ENCODE data around the gene LRRC31.
A peak's percentile ranks its signal among the peaks of the same experiment; 100 is the strongest.

Gene LRRC31

GRCh38 chr3:169861871-169862270, 7.9 kb downstream of the LRRC31 start:
- no peak for DNase-seq

DNA sequence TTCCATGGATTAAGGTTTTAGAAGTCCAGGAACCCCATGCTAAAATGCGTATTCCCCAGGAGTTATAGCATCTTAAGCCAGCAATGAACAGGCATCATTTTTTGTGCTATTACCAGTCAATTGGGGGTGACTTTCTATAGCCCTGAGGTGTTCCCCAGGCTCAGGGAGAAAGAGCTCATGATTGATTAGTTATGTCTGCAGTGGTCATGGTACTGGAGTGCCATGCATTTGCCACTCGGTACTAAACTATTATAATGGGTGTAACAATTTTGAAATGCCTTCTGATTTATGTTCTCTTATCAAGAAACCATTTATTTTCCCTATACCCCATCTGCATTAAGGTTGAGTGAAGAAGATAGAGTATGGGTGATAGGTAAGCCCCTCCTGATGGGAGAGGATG, 11.9 kb downstream of the LRRC31 start:
- DNase-seq = no peak

- DNase-seq = no peak
These were observed 14.2 kb downstream of the LRRC31 start for GRCh38 chr3:169855514-169855913.

- DNase-seq = no peak
These were observed 19.1 kb downstream of the LRRC31 start for GRCh38 chr3:169850618-169851017.

DNA sequence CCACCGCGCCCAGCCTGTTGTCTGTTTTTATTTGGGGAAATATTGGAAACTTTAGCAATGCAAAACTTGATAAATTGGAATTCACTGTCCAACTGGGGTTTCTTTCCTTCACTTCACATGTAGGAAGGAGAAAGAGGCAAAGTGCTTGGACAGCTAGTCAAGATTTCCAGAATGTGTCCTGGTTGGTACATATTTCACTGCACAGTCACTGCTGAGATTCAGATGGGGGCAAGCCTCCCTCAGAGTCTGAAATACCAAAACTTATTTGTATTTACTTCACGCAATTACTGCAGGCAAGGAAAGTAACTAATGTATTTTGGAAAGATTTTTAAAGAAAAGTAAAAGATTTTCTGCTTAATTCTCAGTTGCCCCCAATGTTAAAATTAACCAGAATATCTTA, 21.0 kb downstream of the LRRC31 start:
- DNase-seq = no peak

- DNase-seq = no peak
These were observed 21.8 kb downstream of the LRRC31 start for GRCh38 chr3:169847896-169848295.

DNA sequence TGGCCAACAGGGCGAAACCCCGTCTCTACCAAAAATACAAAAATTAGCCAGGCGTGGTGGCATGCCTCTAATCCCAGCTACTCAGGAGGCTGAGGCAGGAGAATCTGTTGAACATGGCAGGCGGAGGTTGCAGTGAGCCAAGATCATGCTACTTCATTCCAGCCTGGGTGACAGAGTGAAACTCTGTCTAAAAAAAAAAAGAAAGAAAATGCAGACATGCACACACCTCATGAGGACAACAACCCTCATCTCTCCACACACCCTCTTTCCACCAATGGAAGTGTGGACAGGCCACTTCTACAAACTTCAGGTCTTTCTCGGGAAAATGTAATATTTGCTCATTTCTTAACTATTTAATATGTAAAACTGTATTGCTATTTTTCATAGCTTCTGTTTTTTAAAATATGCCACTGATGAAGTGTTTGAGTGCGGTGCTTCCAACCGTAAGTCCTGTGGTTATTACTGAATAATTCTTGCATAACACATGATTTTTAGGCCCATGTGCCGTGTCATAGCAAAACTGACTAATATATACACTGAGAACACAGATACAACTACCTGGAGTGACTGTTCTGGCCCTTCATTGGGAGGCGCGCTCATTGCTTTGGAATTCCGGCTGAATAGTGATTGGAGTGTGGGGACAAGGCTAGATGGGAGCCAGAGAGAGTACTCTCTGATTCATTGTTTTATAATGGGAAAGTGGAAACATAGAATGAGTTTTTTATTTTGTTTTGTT, 23.1 kb downstream of the LRRC31 start:
- no peak for DNase-seq

DNA sequence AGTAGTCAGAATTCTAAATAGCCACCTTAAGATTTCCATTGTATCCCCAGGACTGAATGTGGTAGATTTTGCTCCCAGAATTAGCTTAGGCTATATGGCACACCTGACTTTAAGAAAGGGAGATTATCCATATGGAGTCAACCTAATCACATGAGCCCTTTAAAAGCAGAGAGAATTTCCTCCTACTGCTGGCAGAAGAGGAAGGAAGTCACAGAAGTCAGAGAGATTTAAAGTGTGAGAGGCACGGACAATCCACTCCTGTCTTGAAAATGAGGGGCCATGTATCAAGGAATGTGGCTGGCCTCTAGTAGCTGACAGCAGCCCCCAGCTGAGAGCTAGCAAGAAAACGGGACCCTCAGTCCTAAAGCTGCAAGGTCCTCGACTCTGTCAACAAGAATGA, 26.8 kb downstream of the LRRC31 start:
- DNase-seq = no peak

GRCh38 chr3:169841171-169841570, 28.6 kb downstream of the LRRC31 start:
- DNase-seq = no peak

DNA sequence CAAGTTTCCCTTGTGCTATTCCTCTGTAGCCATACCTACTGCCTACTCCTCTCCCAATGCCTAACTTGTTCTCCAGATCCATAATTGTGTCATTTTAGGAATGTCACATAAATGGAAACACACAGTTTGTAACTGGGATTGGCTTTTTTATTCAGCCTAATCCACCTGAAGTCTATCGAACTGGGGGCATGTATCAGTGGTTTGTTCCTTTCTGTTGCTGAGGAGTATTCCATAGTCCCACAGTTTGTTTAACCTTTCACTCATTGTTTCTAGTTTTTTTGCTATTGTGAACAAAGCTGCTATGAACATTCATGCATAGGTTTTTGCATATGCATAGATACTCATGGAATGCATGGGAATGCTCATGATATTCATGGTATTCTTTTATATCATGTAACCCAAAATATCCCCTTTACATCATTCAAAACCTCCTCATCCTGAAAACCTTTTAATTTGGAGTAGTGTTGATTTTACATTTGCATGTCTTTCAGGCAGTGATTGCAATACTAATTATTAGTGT, 31.2 kb downstream of the LRRC31 start:
- DNase-seq = no peak

GRCh38 chr3:169836942-169837275, 32.8 kb downstream of the LRRC31 start:
- no peak for DNase-seq

DNA sequence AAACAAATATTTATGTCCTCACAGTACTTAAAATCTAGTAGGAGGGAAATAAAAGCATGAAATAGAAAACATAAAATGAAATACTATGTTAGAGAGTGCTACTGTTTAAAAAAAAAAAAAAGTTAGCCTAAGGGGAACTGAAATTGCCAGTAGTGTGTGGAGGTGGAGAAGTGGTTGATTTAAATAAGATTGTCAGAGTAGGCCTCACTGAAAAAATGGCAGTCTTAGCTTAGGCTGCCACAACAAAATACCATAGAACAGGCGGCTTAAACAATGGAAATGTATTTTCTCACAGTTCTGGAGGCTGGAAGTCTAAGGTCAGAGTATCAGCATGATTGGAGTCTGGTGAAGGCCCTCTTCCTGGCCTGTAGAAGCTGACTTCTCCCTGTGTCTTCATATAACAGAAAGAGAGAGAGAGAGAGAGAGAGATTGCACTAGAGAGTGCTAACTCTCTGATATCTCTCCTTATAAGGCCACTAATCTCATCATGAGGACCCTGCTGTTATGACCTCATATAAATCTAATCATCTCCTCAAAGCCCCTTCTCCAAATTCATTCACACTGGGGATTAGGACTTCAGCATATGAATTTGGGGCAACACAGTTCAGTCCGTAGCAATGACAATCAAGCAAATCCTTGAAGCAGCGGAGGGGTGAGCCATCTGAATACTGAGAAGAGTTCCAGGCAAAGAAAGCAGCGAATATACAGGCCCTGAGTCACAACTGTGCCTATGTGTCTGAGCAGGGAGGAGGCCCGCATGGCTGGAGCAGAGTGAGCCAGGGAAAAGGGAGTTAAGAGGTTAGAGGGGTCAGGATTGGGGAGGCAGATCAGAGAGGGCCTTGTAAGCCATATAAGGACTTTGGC, 33.4 kb downstream of the LRRC31 start:
- DNase-seq = no peak

DNA sequence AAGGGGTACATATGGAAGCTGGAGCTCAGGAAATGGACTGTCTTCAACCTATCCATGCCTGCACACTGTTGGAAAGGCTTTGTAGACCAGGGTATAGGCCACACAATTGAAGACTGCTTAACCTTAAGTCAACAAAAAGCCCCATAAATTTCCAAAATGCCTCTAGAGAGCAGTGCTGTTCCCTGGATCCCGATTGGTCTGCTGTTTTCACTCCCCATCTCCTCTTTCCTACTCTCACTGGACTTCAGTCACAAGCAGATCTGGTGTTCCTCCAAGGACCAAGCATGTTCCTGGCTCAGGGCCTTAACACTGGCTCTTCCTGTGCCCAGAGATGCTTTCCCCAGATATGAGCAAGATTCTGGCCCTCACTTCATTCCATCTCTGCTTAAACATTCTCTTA, 34.2 kb downstream of the LRRC31 start:
- DNase-seq = no peak

DNA sequence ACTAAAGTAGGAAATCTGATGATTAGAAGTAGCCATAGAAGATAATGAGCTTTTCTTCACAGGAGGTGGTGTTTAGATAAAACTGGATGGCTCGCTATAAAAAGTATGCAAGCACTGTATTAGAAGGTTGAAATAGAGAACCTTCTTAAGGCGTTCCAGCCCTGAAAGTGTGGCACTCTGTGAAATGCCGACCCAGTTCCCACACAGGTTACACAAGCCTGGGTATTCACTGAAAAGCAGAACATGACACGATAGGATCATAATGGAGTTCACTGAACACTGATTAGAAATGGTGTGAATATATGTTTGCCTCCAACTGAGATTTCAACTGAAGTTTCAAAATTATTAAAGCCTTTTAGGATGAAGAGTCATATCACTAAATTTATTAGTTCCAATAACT, 42.0 kb downstream of the LRRC31 start:
- DNase-seq = no peak

DNA sequence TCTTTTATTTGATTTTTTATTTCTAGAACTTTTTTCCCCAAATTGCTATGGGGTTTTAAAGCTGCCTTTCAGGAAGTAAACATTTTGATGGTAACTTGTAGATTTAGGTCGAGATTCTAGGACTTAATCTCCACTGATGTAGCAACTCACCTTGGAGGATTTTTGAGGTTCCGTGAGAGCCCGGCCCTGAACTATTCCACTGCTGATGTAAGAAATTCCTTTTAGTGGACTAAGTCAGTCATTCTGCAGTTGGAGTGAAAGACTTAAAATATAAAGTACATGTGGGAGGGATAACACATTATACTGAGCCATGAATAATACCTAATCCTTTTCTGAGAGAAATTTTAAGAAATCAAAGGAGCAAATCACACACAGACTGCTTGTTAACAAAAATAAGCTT, 44.4 kb downstream of the LRRC31 start:
- DNase-seq = no peak

DNA sequence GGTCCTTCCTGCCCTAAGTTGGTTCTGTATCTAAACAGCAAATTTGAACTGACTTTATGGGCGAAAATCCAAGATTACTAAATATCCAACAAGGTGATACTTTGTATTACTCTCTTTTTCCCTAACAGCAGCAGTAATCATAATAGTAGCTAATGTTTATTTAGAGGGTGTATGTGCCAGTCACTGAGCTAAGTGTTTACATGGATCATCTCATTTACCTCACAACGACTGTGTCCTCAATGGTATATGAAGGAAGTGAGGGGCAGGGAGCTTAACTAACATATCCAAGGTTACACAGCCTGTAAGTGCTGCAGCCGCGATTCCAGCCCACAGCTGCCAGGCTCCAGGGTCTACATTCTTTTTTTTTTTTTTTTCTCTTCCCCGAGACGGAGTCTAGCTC, 46.8 kb downstream of the LRRC31 start:
- no peak for DNase-seq

DNA sequence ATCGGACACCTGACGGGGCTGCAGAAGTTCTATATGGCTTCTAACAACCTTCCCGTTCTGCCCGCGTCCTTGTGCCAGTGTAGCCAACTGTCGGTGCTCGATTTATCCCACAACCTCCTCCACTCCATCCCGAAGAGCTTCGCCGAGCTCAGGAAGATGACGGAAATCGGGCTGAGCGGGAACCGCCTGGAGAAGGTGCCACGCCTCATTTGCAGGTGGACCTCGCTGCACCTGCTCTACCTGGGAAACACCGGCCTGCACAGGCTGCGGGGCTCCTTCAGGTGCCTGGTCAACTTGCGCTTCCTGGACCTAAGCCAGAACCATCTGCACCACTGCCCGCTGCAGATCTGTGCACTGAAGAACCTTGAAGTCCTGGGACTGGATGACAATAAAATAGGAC, 47.2 kb downstream of the LRRC31 start:
- DNase-seq = no peak

DNA sequence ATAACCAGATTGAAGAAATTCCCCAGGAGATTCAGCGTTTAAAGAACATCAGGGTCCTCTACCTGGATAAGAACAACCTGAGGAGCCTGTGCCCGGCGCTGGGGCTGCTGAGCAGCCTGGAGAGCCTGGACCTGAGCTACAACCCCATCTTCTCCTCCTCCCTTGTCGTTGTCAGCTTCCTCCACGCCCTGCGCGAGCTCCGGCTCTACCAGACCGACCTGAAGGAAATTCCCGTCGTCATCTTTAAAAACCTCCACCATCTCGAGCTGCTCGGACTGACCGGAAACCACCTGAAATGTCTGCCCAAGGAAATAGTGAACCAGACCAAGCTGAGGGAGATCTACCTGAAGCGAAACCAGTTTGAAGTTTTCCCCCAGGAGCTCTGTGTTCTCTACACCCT, 47.6 kb downstream of the LRRC31 start:
- DNase-seq = no peak

DNA sequence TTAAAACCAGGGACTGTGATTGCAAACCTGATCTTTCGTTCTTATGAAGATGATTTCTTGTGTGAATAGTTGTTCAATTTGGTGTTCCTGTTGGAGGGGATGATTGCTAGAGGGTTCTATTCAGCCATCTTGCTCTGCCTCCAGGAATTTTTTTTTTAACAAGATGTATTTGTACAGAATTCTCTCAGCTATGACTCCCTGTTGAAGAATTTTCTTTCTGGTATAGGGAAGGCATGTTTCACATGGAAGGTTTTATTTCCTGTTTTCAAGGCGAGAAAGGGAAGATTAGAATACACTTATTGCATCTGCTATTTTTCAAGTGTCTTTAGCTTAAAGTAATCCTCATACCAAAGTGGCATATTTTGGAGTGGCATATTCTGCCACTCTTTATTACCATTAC, 51.4 kb downstream of the LRRC31 start:
- no peak for DNase-seq

DNA sequence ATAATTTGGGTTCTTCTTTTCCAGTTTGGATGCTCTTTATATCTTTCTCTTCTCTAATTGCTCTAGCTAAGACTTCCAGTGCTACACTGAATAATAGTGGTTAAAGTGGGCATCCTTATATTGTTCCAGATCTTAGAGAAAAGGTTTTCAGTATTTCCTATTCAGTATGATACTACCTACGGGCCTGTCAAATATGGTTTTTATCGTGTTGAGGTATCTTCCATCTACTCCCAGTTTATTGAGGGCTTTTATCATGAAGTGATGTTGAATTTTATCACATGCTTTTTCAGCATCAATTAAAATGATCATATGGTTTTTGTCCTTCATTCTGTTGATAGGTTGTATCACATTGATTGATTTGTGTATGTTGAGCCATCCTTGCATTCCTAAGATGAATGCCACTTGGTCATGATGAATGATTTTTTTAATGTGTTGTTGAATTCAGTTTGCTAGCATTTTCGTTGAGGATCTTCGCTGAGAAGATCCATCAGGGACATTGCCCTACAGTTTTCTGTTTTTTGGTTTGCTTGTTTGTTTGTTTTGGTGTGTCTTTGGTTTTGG, 54.1 kb downstream of the LRRC31 start:
- DNase-seq = peak; percentile 8

- DNase-seq = peak; percentile 90
These were observed 55.8 kb downstream of the LRRC31 start for GRCh38 chr3:169813757-169814517.

DNA sequence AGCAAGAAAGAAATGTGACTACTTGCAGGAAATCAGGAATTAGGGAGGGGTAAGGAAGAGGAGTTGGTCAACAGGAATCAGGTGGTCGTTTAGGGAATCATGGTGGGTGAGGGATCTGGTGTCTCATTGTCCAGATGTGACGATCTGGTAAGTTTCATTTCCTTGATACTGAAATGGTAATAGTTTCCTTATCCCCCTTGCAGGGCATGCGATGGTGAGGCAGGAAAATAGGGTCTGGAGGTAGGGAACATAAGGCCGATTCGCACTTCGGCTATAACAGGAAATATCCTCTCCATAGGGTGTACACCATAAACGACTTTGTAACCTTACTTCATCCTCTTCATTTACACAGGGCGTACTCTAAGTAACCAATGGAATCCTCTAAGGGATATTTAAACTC, 56.5 kb downstream of the LRRC31 start:
- DNase-seq = peak; percentile 28

Measured in hematopoietic multipotent progenitor cell treated with erythropoietin and hydrocortisone succinate and interleukin-3 and kit ligand, for 4 days (in vitro differentiated cells).